ENCODE measurements around the gene PPARA. TPM values are rescaled to one million over a fixed set of nuclear protein-coding genes. Genes with fewer than 3 reads are reported as not detected.

The PPARA gene
- total and polyA plus RNA-seq, 2 donors (not counting 1 experiment from before 2014, with no cell fraction given), result 4.1 to 29.8 TPM

GRCh38 chr22:46209262-46209661 lies 58.9 kb downstream of the PPARA start:
- ChIA-PET POLR2A (interaction anchor here (0.6 kb wide), 1 partner anchor 35 kb away, joined by 3 read pairs; no protein-coding TSS in a partner anchor), CTCF (no interaction called here)
- Histone ChIP-seq H3K4me1 (ENCODE audit: control insufficient read depth in 2 of 2, insufficient read depth in 2 of 2, low read length in 2 of 2) (no peaks in the 10 kb centered on the region), H3K79me2 (ENCODE audit: control insufficient read depth, insufficient read depth, low read length) (peaks cover 4% of the 10 kb centered on the region), H2AFZ (ENCODE audit: insufficient read depth, low read depth, low read length, poor library complexity, severe bottlenecking) (no peak overlapping the region), H3K27me3 (replicated peaks in 1 of 4; ENCODE audit: control extremely low read depth in 1 of 4, control insufficient read depth in 3 of 4, insufficient read depth in 4 of 4, low read length in 3 of 4) (no peaks in the 10 kb centered on the region), H3K27ac (ENCODE audit: low read length in 2 of 2) (no peak overlapping the region), H3K36me3 (replicated peaks in 1 of 2; ENCODE audit: control extremely low read depth in 1 of 2, control insufficient read depth in 1 of 2, extremely low read depth in 1 of 2, insufficient read depth in 2 of 2, low read length in 1 of 2) (peaks cover 0 to 1% of the 10 kb centered on the region in 2 experiments), H3K4me2 (replicated peaks; ENCODE audit: low read depth, low read length, poor library complexity, severe bottlenecking) (no peak overlapping the region), H3K9ac (ENCODE audit: low read length) (no peak overlapping the region), H3K4me3 (ENCODE audit: control extremely low read depth in 1 of 5, extremely low read depth in 1 of 5, insufficient read depth in 1 of 5, low read depth in 2 of 5, low read length in 4 of 5) (no peak overlapping the region), H4K20me1 (ENCODE audit: control insufficient read depth, insufficient read depth, low read length, poor library complexity, severe bottlenecking) (no peaks in the 10 kb centered on the region), H3K9me3 (ENCODE audit: control extremely low read depth in 1 of 3, control insufficient read depth in 2 of 3, insufficient read depth in 1 of 3, low read length in 2 of 3) (peaks cover 0 to 10% (median 10%) of the 10 kb centered on the region in 3 donors)
- no peak for DNase-seq
- no CpG with 5 or more reads among the region's 1 CpG for WGBS (ENCODE audit: insufficient coverage)
- H3K4me1 Mint-ChIP-seq, result no peaks in the 10 kb centered on the region
- intact Hi-C loops (cut with micrococcal nuclease), result no loop called here
- no peak for ATAC-seq (ENCODE audit: low read depth)
- H3K4me3 Mint-ChIP-seq, result no peak overlapping the region
- H3K9me3 Mint-ChIP-seq (ENCODE audit: insufficient read depth), result peaks cover 14% of the 10 kb centered on the region
- no peak overlapping the region for H3K27ac Mint-ChIP-seq
- TF ChIP-seq EZH2 (IDR thresholded peaks at IDR 0.05; ENCODE audit: borderline replicate concordance, insufficient read depth, low read depth, low read length, poor library complexity, severe bottlenecking) (no peak), CTCF (IDR thresholded peaks at IDR 0.05) (no peak)
- H3K27me3 Mint-ChIP-seq, result no peaks in the 10 kb centered on the region

- Histone ChIP-seq H3K9me3 (ENCODE audit: control extremely low read depth in 1 of 3, control insufficient read depth in 2 of 3, insufficient read depth in 1 of 3, low read length in 2 of 3) (peaks cover 0 to 10% (median 6%) of the 10 kb centered on the region in 3 donors), H3K36me3 (replicated peaks in 1 of 2; ENCODE audit: control extremely low read depth in 1 of 2, control insufficient read depth in 1 of 2, extremely low read depth in 1 of 2, insufficient read depth in 2 of 2, low read length in 1 of 2) (peaks cover 1 to 17% of the 10 kb centered on the region in 2 experiments), H2AFZ (ENCODE audit: insufficient read depth, low read depth, low read length, poor library complexity, severe bottlenecking) (no peak overlapping the region), H3K4me2 (replicated peaks; ENCODE audit: low read depth, low read length, poor library complexity, severe bottlenecking) (no peak overlapping the region), H3K4me1 (ENCODE audit: control insufficient read depth in 2 of 2, insufficient read depth in 2 of 2, low read length in 2 of 2) (no peaks in the 10 kb centered on the region), H3K27ac (ENCODE audit: low read length in 2 of 2) (no peak overlapping the region), H3K4me3 (ENCODE audit: control extremely low read depth in 1 of 5, extremely low read depth in 1 of 5, insufficient read depth in 1 of 5, low read depth in 2 of 5, low read length in 4 of 5) (no peak overlapping the region), H4K20me1 (ENCODE audit: control insufficient read depth, insufficient read depth, low read length, poor library complexity, severe bottlenecking) (no peaks in the 10 kb centered on the region), H3K9ac (ENCODE audit: low read length) (no peak overlapping the region), H3K79me2 (ENCODE audit: control insufficient read depth, insufficient read depth, low read length) (peaks cover 8% of the 10 kb centered on the region), H3K27me3 (replicated peaks in 1 of 4; ENCODE audit: control extremely low read depth in 1 of 4, control insufficient read depth in 3 of 4, insufficient read depth in 4 of 4, low read length in 3 of 4) (no peaks in the 10 kb centered on the region)
- intact Hi-C loops (cut with micrococcal nuclease), result no loop called here
- H3K4me1 Mint-ChIP-seq, result no peaks in the 10 kb centered on the region
- no peaks in the 10 kb centered on the region for H3K27me3 Mint-ChIP-seq
- ChIA-PET POLR2A (no interaction called here), CTCF (no interaction called here)
- no peak overlapping the region for H3K27ac Mint-ChIP-seq
- ATAC-seq (ENCODE audit: low read depth) (no peak), DNase-seq (no peak)
- H3K9me3 Mint-ChIP-seq (ENCODE audit: insufficient read depth), result peaks cover 11% of the 10 kb centered on the region
- no peak overlapping the region for H3K4me3 Mint-ChIP-seq
- WGBS (ENCODE audit: insufficient coverage), result 37% methylated on average over 3 of the region's 4 CpGs
- TF ChIP-seq EZH2 (IDR thresholded peaks at IDR 0.05; ENCODE audit: borderline replicate concordance, insufficient read depth, low read depth, low read length, poor library complexity, severe bottlenecking) (no peak), CTCF (IDR thresholded peaks at IDR 0.05) (no peak)
These were observed 61.9 kb downstream of the PPARA start for GRCh38 chr22:46212195-46212594.

Measured in B cell (primary cell).